ENCODE data around the gene TRPT1. TPM values are rescaled to one million over a fixed set of nuclear protein-coding genes. Genes with fewer than 3 reads are reported as not detected.

The TRPT1 gene
- total and polyA plus RNA-seq, 9 of the 15 experiments (the other 6 are each of a cell fraction or from before 2014, with no cell fraction given) = 4.6 to 41.7 (median 23.1) TPM

GRCh38 chr11:64239662-64240434 lies 13.9 kb upstream of the TRPT1 start (continued):
- TF ChIP-seq, protein P1, sequence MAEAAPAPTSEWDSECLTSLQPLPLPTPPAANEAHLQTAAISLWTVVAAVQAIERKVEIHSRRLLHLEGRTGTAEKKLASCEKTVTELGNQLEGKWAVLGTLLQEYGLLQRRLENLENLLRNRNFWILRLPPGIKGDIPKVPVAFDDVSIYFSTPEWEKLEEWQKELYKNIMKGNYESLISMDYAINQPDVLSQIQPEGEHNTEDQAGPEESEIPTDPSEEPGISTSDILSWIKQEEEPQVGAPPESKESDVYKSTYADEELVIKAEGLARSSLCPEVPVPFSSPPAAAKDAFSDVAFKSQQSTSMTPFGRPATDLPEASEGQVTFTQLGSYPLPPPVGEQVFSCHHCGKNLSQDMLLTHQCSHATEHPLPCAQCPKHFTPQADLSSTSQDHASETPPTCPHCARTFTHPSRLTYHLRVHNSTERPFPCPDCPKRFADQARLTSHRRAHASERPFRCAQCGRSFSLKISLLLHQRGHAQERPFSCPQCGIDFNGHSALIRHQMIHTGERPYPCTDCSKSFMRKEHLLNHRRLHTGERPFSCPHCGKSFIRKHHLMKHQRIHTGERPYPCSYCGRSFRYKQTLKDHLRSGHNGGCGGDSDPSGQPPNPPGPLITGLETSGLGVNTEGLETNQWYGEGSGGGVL (CRISPR knock-in tag; IDR thresholded peaks at IDR 0.05) = no peak
- TF ChIP-seq ZNF347 (CRISPR knock-in tag; IDR thresholded peaks at IDR 0.05; ENCODE audit: low read depth) (no peak), ARHGAP35 (IDR thresholded peaks at IDR 0.05; ENCODE audit: partially characterized antibody) (no peak), POLR2B (IDR thresholded peaks at IDR 0.05; ENCODE audit: low read depth, partially characterized antibody) (no peak), TEAD4 (IDR thresholded peaks at IDR 0.05; ENCODE audit: low read length) (no peak), TEAD4 (CRISPR knock-in tag; IDR thresholded peaks at IDR 0.05; ENCODE audit: borderline replicate concordance) (no peak), ZNF444 (CRISPR knock-in tag; IDR thresholded peaks at IDR 0.05) (no peak), SETDB1 (IDR thresholded peaks at IDR 0.05; ENCODE audit: low read length) (no peak), NEUROD1 (IDR thresholded peaks at IDR 0.05; ENCODE audit: borderline replicate concordance, low read depth, low read length, partially characterized antibody) (no peak), TSC22D4 (tag; IDR thresholded peaks at IDR 0.05) (no peak), CHD7 (IDR thresholded peaks at IDR 0.05; ENCODE audit: low read depth, low read length) (no peak), ZNF384 (IDR thresholded peaks at IDR 0.05; ENCODE audit: low read depth, low read length) (no peak), MXI1 (IDR thresholded peaks at IDR 0.05; ENCODE audit: low read depth, low read length) (0 out of 2 replicates have a peak, but pooled peaks have one; percentile 29)
- TF ChIP-seq, protein P2, sequence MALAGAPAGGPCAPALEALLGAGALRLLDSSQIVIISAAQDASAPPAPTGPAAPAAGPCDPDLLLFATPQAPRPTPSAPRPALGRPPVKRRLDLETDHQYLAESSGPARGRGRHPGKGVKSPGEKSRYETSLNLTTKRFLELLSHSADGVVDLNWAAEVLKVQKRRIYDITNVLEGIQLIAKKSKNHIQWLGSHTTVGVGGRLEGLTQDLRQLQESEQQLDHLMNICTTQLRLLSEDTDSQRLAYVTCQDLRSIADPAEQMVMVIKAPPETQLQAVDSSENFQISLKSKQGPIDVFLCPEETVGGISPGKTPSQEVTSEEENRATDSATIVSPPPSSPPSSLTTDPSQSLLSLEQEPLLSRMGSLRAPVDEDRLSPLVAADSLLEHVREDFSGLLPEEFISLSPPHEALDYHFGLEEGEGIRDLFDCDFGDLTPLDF (CRISPR knock-in tag; IDR thresholded peaks at IDR 0.05) = no peak
